ENCODE data around the gene COA4. TPM values are rescaled to one million over a fixed set of nuclear protein-coding genes. Genes with fewer than 3 reads are reported as not detected.

COA4 gene
- polyA plus RNA-seq, 2 of the 4 experiments (the other 2 are of a cell fraction): 126 to 212 TPM

DNA sequence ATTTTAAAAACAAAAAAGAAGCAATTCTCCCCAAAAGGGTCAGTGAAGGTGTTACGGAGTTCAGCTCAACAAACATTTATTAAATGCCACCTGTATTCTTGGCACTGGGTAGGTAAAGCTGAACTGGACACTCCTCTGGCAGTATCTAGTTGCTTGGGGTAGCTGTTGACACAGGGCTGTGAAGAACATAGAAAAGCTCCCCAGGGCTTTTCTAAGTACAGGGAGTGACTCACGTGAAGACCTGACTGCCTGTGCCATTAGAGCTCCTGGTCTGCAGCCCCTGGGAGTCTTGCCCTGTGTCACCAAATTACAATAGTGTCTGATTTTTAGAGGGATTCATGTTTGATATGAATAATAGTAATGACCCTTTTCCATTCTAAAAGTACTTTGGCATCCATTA, 43.6 kb downstream of the COA4 start:
- no peaks in the 10 kb centered on the region for H3K9me3 ChIP-seq
- DNase-seq (ENCODE audit: low read depth in 1 of 2, low spot score in 1 of 2): no peak
- H3K4me2 ChIP-seq: no peak overlapping the region
- H3K4me3 ChIP-seq: no peak overlapping the region
- no peak overlapping the region for H3K27ac ChIP-seq
- TF ChIP-seq RFX5 (IDR thresholded peaks at IDR 0.05) (no peak), SREBF2 (IDR thresholded peaks at IDR 0.05) (no peak), MAZ (IDR thresholded peaks at IDR 0.05; ENCODE audit: borderline replicate concordance, low read depth, low read length) (no peak), EHF (CRISPR knock-in tag; IDR thresholded peaks at IDR 0.05) (no peak), FOXS1 (CRISPR knock-in tag; IDR thresholded peaks at IDR 0.05) (no peak), HOXB5 (CRISPR knock-in tag; IDR thresholded peaks at IDR 0.05) (no peak), FOSB (CRISPR knock-in tag; IDR thresholded peaks at IDR 0.05) (no peak), ESRRA (IDR thresholded peaks at IDR 0.05; ENCODE audit: borderline replicate concordance, low read length) (no peak), KDM1A (IDR thresholded peaks at IDR 0.05; ENCODE audit: low read depth) (no peak), HDAC2 (IDR thresholded peaks at IDR 0.05) (no peak), TFCP2L1 (CRISPR knock-in tag; IDR thresholded peaks at IDR 0.05) (no peak), CHD2 (IDR thresholded peaks at IDR 0.05; ENCODE audit: low read length, partially characterized antibody) (no peak), BHLHE40 (IDR thresholded peaks at IDR 0.05; ENCODE audit: low read depth, low read length) (no peak)
- TF ChIP-seq, protein P1, sequence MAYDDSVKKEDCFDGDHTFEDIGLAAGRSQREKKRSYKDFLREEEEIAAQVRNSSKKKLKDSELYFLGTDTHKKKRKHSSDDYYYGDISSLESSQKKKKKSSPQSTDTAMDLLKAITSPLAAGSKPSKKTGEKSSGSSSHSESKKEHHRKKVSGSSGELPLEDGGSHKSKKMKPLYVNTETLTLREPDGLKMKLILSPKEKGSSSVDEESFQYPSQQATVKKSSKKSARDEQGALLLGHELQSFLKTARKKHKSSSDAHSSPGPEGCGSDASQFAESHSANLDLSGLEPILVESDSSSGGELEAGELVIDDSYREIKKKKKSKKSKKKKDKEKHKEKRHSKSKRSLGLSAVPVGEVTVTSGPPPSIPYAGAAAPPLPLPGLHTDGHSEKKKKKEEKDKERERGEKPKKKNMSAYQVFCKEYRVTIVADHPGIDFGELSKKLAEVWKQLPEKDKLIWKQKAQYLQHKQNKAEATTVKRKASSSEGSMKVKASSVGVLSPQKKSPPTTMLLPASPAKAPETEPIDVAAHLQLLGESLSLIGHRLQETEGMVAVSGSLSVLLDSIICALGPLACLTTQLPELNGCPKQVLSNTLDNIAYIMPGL (CRISPR knock-in tag; IDR thresholded peaks at IDR 0.05; ENCODE audit: borderline replicate concordance): no peak
- TF ChIP-seq, protein P2, sequence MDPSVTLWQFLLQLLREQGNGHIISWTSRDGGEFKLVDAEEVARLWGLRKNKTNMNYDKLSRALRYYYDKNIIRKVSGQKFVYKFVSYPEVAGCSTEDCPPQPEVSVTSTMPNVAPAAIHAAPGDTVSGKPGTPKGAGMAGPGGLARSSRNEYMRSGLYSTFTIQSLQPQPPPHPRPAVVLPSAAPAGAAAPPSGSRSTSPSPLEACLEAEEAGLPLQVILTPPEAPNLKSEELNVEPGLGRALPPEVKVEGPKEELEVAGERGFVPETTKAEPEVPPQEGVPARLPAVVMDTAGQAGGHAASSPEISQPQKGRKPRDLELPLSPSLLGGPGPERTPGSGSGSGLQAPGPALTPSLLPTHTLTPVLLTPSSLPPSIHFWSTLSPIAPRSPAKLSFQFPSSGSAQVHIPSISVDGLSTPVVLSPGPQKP (IDR thresholded peaks at IDR 0.05; ENCODE audit: low read depth, low read length): no peak
- TF ChIP-seq, protein P3, sequence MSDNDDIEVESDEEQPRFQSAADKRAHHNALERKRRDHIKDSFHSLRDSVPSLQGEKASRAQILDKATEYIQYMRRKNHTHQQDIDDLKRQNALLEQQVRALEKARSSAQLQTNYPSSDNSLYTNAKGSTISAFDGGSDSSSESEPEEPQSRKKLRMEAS (IDR thresholded peaks at IDR 0.05): no peak
- TF ChIP-seq, protein P4, sequence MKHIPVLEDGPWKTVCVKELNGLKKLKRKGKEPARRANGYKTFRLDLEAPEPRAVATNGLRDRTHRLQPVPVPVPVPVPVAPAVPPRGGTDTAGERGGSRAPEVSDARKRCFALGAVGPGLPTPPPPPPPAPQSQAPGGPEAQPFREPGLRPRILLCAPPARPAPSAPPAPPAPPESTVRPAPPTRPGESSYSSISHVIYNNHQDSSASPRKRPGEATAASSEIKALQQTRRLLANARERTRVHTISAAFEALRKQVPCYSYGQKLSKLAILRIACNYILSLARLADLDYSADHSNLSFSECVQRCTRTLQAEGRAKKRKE (CRISPR knock-in tag; IDR thresholded peaks at IDR 0.05; ENCODE audit: low read depth): no peak
- no peak for ATAC-seq
- POLR2A ChIA-PET: no interaction called here
- 70% methylated on average over 2 of the region's 2 CpGs for WGBS (ENCODE audit: missing lambda C conversion rate)
- no peak for FAIRE-seq
- CTCF ChIA-PET: interaction anchor here (1.0 to 2.3 kb wide), 3 partner anchors 13 to 131 kb away, joined by 3 to 8 read pairs (median 3); no protein-coding TSS in a partner anchor
- H3K4me1 ChIP-seq: peaks cover under 1% of the 10 kb centered on the region; the same call in 1 of the 3 replicates

DNA sequence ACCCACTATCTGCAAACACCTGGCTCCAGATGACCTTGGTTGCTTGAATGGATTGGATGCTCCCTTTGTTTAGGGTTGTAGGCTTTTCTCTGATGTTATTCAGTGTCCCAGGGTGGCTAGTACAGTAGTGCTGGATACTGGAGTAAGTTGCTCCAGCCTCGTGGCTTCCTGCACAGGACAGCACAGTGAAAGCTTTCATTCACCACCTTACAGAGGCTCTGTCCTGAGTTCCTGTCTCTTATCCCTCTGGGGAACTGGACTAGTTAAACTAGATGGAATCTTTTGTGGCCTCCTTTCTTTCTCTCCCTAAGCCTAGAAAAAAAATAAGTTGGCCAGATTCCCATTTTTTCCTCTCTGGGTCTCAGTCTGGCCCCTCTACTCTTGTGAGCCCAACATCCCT, 46.4 kb downstream of the COA4 start:
- DNase-seq (ENCODE audit: low read depth in 1 of 2, low spot score in 1 of 2) (no peak), FAIRE-seq (no peak), ATAC-seq (no peak)
- Histone ChIP-seq H3K4me3 (no peak overlapping the region), H3K4me1 (no peaks in the 10 kb centered on the region), H3K4me2 (no peak overlapping the region), H3K9me3 (no peaks in the 10 kb centered on the region), H3K27ac (no peak overlapping the region)
- WGBS (ENCODE audit: missing lambda C conversion rate): 63% methylated on average over 1 of the region's 1 CpG
- ChIA-PET POLR2A (no interaction called here), CTCF (no interaction called here)
- TF ChIP-seq POLR2AphosphoS2 (conservative IDR thresholded peaks at IDR 0.05; ENCODE audit: low read length) (no peak), ZSCAN20 (CRISPR knock-in tag; IDR thresholded peaks at IDR 0.05) (no peak), EHF (CRISPR knock-in tag; IDR thresholded peaks at IDR 0.05) (no peak), MYC (IDR thresholded peaks at IDR 0.05; ENCODE audit: borderline replicate concordance, low read length) (no peak), CBX8 (IDR thresholded peaks at IDR 0.05) (no peak), RAD21 (conservative IDR thresholded peaks at IDR 0.05 in 1 of 2, IDR thresholded peaks at IDR 0.05 in 1 of 2) (no peak), POLR2A (IDR thresholded peaks at IDR 0.05; ENCODE audit: low read length) (no peak), RFX5 (IDR thresholded peaks at IDR 0.05) (no peak), TFCP2L1 (CRISPR knock-in tag; IDR thresholded peaks at IDR 0.05) (no peak), EHMT2 (IDR thresholded peaks at IDR 0.05; ENCODE audit: low read depth) (no peak), SMC3 (IDR thresholded peaks at IDR 0.05) (no peak), HDAC2 (IDR thresholded peaks at IDR 0.05) (no peak), FOXS1 (CRISPR knock-in tag; IDR thresholded peaks at IDR 0.05) (no peak)
- TF ChIP-seq, protein P5, sequence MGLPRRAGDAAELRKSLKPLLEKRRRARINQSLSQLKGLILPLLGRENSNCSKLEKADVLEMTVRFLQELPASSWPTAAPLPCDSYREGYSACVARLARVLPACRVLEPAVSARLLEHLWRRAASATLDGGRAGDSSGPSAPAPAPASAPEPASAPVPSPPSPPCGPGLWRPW (IDR thresholded peaks at IDR 0.05): no peak
- TF ChIP-seq, protein P6, sequence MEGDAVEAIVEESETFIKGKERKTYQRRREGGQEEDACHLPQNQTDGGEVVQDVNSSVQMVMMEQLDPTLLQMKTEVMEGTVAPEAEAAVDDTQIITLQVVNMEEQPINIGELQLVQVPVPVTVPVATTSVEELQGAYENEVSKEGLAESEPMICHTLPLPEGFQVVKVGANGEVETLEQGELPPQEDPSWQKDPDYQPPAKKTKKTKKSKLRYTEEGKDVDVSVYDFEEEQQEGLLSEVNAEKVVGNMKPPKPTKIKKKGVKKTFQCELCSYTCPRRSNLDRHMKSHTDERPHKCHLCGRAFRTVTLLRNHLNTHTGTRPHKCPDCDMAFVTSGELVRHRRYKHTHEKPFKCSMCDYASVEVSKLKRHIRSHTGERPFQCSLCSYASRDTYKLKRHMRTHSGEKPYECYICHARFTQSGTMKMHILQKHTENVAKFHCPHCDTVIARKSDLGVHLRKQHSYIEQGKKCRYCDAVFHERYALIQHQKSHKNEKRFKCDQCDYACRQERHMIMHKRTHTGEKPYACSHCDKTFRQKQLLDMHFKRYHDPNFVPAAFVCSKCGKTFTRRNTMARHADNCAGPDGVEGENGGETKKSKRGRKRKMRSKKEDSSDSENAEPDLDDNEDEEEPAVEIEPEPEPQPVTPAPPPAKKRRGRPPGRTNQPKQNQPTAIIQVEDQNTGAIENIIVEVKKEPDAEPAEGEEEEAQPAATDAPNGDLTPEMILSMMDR (IDR thresholded peaks at IDR 0.05): no peak
- TF ChIP-seq, protein P4 (CRISPR knock-in tag; IDR thresholded peaks at IDR 0.05; ENCODE audit: low read depth): no peak
- TF ChIP-seq, protein P7, sequence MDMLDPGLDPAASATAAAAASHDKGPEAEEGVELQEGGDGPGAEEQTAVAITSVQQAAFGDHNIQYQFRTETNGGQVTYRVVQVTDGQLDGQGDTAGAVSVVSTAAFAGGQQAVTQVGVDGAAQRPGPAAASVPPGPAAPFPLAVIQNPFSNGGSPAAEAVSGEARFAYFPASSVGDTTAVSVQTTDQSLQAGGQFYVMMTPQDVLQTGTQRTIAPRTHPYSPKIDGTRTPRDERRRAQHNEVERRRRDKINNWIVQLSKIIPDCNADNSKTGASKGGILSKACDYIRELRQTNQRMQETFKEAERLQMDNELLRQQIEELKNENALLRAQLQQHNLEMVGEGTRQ (IDR thresholded peaks at IDR 0.05): no peak
- TF ChIP-seq, protein P8, sequence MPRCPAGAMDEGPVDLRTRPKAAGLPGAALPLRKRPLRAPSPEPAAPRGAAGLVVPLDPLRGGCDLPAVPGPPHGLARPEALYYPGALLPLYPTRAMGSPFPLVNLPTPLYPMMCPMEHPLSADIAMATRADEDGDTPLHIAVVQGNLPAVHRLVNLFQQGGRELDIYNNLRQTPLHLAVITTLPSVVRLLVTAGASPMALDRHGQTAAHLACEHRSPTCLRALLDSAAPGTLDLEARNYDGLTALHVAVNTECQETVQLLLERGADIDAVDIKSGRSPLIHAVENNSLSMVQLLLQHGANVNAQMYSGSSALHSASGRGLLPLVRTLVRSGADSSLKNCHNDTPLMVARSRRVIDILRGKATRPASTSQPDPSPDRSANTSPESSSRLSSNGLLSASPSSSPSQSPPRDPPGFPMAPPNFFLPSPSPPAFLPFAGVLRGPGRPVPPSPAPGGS (IDR thresholded peaks at IDR 0.05): no peak
